Natural killer cell (primary cell): ENCODE measurements around the gene PLPPR3. TPM values are rescaled to one million over a fixed set of nuclear protein-coding genes. Genes with fewer than 3 reads are reported as not detected.

ENCODE experiments used
- ATAC-seq, 3 donors: fragments of 150-1000 bp in 2 of 3; fragments of 200-7000 bp in 1 of 3; cut with Tn5 transposase; 1 replicate in 1 of 3; 2 replicates in 2 of 3; pipeline ENCODE4 v1.10.0; 2021; ENCODE audit warnings: mild to moderate bottlenecking in 2 of 3, moderate library complexity in 2 of 3
- DNase-seq, 2 donors: peaks; one replicate each; pipeline versions ENCODE4 v3.0.0 to v3.0.0-alpha.2; 2013 to 2021; ENCODE audit warnings: mixed read lengths in 1 of 2
- H3K27ac ChIP-seq: one replicate; pipeline ENCODE4 v1.5.1; 2013; ENCODE audit warnings: mild to moderate bottlenecking, low read length
- H3K27me3 ChIP-seq: one replicate; pipeline ENCODE4 v1.6.1; 2013; ENCODE audit warnings: low read length; ENCODE audit not compliant: control insufficient read depth, insufficient read depth
- H3K36me3 ChIP-seq: one replicate; pipeline ENCODE4 v1.6.1; 2013; ENCODE audit warnings: low read length; ENCODE audit not compliant: control insufficient read depth, insufficient read depth
- H3K4me1 ChIP-seq: one replicate; pipeline ENCODE4 v1.6.1; 2013; ENCODE audit warnings: low read length; ENCODE audit not compliant: control insufficient read depth, insufficient read depth
- H3K4me3 ChIP-seq: one replicate; pipeline ENCODE4 v1.5.1; 2013; ENCODE audit warnings: low read length
- H3K9me3 ChIP-seq: one replicate; pipeline ENCODE4 v1.6.1; 2013; ENCODE audit warnings: low read length; ENCODE audit not compliant: control insufficient read depth, insufficient read depth
- H3K27ac Mint-ChIP-seq, 2 donors: one replicate each; pipeline ENCODE4 v1.8.0; 2022; ENCODE audit warnings: mild to moderate bottlenecking in 2 of 2, mixed read lengths in 2 of 2, moderate library complexity in 1 of 2
- H3K27me3 Mint-ChIP-seq, 2 donors: one replicate each; pipeline ENCODE4 v1.8.0; 2022; ENCODE audit warnings: low read depth in 2 of 2, mixed read lengths in 2 of 2
- H3K36me3 Mint-ChIP-seq: one replicate; pipeline ENCODE4 v1.8.0; 2022; ENCODE audit warnings: mixed read lengths
- H3K4me1 Mint-ChIP-seq, 2 donors: one replicate each; pipeline ENCODE4 v1.8.0; 2022; ENCODE audit warnings: mixed read lengths in 2 of 2
- H3K4me3 Mint-ChIP-seq: one replicate; pipeline ENCODE4 v1.8.0; 2022; ENCODE audit warnings: mild to moderate bottlenecking, moderate library complexity, mixed read lengths
- H3K9me3 Mint-ChIP-seq, 2 donors: one replicate each; pipeline ENCODE4 v1.8.0; 2022; ENCODE audit warnings: mixed read lengths in 2 of 2
- CTCF ChIP-seq: fragments of 200-600 bp; IDR thresholded peaks from one replicate; pipeline ENCODE4 v1.8.0; 2022; ENCODE audit warnings: antibody characterized with exemption
- WGBS: methylation state at CpG from one replicate; pipeline ENCODE4 v1.1.7; 2013; ENCODE audit warnings: missing lambda C conversion rate; ENCODE audit not compliant: insufficient coverage; 5-methylcytosine and 5-hydroxymethylcytosine counted together
- intact Hi-C: fragments of 100-400 bp; cut with micrococcal nuclease; formaldehyde crosslinking; loops from one replicate; pipeline ENCODE4 v1.14.2; 2022
- total RNA-seq, 4 donors: library from RNA; stranded (reverse); fragments of 120-200 nt in 1 of 4; gene quantifications; one replicate each; pipeline versions ENCODE4 v1.2.3 to v1.2.4, GENCODE V29; 2013 to 2022

Gene PLPPR3
- total RNA-seq, 3 donors from 2014 or later (not counting 1 experiment from before 2014, with no cell fraction given), result not detected

- Mint-ChIP-seq H3K27me3 (no peaks in the 10 kb centered on the region), H3K4me3 (no peak overlapping the region), H3K36me3 (peaks cover 8% of the 10 kb centered on the region), H3K9me3 (no peaks in the 10 kb centered on the region), H3K27ac (peak overlapping the region in 1 of 2 donors; percentile 64), H3K4me1 (peaks cover 6 to 10% of the 10 kb centered on the region in 2 donors)
- Histone ChIP-seq H3K4me3 (no peak overlapping the region), H3K9me3 (no peaks in the 10 kb centered on the region), H3K4me1 (no peaks in the 10 kb centered on the region), H3K27ac (no peak overlapping the region), H3K27me3 (no peaks in the 10 kb centered on the region), H3K36me3 (peaks cover 54% of the 10 kb centered on the region)
- no peak for DNase-seq
- no peak for ATAC-seq
- WGBS, result 91% methylated on average over 25 of the region's 25 CpGs
- intact Hi-C loops, result no loop called here
- TF ChIP-seq CTCF, result no peak
These were observed 10.8 kb downstream of the PLPPR3 start for GRCh38 chr19:810883-811489.

- H3K36me3 ChIP-seq, result peaks cover 59% of the 10 kb centered on the region
- no peak overlapping the region for H3K27ac ChIP-seq
- Mint-ChIP-seq H3K4me3 (no peak overlapping the region), H3K36me3 (peaks cover 8% of the 10 kb centered on the region), H3K27ac (no peak overlapping the region), H3K9me3 (no peaks in the 10 kb centered on the region), H3K27me3 (no peaks in the 10 kb centered on the region), H3K4me1 (peaks cover 6% of the 10 kb centered on the region in 2 donors)
- no peaks in the 10 kb centered on the region for H3K9me3 ChIP-seq
- 92% methylated on average over 30 of the region's 30 CpGs for WGBS
- no peak for DNase-seq
- H3K4me3 ChIP-seq, result no peak overlapping the region
- ATAC-seq, result no peak
- intact Hi-C loops, result no loop called here
- no peaks in the 10 kb centered on the region for H3K4me1 ChIP-seq
- no peaks in the 10 kb centered on the region for H3K27me3 ChIP-seq
- no peak for TF ChIP-seq CTCF
These were observed 11.5 kb downstream of the PLPPR3 start for GRCh38 chr19:810077-810855.

- no peaks in the 10 kb centered on the region for H3K27me3 Mint-ChIP-seq
- no peak for TF ChIP-seq CTCF
- WGBS, result 97% methylated on average over 26 of the region's 26 CpGs
- H3K27ac Mint-ChIP-seq, result no peak overlapping the region
- H3K4me3 Mint-ChIP-seq, result no peak overlapping the region
- Histone ChIP-seq H3K27ac (no peak overlapping the region), H3K9me3 (no peaks in the 10 kb centered on the region), H3K36me3 (peaks cover 74% of the 10 kb centered on the region), H3K4me3 (no peak overlapping the region), H3K27me3 (no peaks in the 10 kb centered on the region), H3K4me1 (peaks cover 3% of the 10 kb centered on the region)
- peaks cover 6 to 11% of the 10 kb centered on the region in 2 donors for H3K4me1 Mint-ChIP-seq
- intact Hi-C loops, result no loop called here
- ATAC-seq, result no peak
- no peak for DNase-seq
- no peaks in the 10 kb centered on the region for H3K9me3 Mint-ChIP-seq
- peaks cover 8% of the 10 kb centered on the region for H3K36me3 Mint-ChIP-seq
These were observed 13.4 kb downstream of the PLPPR3 start for GRCh38 chr19:808423-808775.
